OCI-LY7 (cell line): Measurements from ENCODE around the gene AP5S1. TPM values are rescaled to one million over a fixed set of nuclear protein-coding genes. Genes with fewer than 3 reads are reported as not detected.

Source experiments
- BruUV-seq: library from RNA; stranded (reverse); fragments of 400-500 nt; replicated peaks from 2 replicates; lab custom pipeline; 2021; lab: Mats Ljungman, UMichigan
- CTCF ChIA-PET: fragments of 300-600 bp; sonication (Branson Sonifier 250); formaldehyde crosslinking; loops from one replicate; lab custom pipeline; 2022; ENCODE audit warnings: antibody characterized with exemption; ENCODE audit not compliant: unreplicated experiment; lab: Charles Lee
- POLR2A ChIA-PET: fragments of 300-600 bp; sonication (Branson Sonifier 250); formaldehyde crosslinking; loops from one replicate; lab custom pipeline; 2022; ENCODE audit warnings: antibody characterized with exemption; lab: Charles Lee
- DNase-seq: peaks from one replicate; pipeline ENCODE4 v3.0.0-alpha.2; 2015; ENCODE audit warnings: low spot score
- H2AFZ ChIP-seq: fragments of 200-600 bp; sonication (generic), shearing (Covaris generic); 2 replicates; pipeline ENCODE4 v1.6.1; 2014; ENCODE audit warnings: mild to moderate bottlenecking, antibody characterized with exemption, low read length, moderate library complexity
- H3K27ac ChIP-seq: fragments of 200-600 bp; sonication (generic); 2 replicates; pipeline ENCODE4 v1.5.1; 2014; ENCODE audit warnings: mixed run types, low read depth, mild to moderate bottlenecking, moderate library complexity, low read length, inconsistent platforms; ENCODE audit not compliant: poor library complexity, severe bottlenecking
- H3K36me3 ChIP-seq: fragments of 200-600 bp; sonication (generic); 2 replicates; pipeline ENCODE4 v1.6.1; 2014; ENCODE audit warnings: mild to moderate bottlenecking, antibody characterized with exemption, low read length, moderate library complexity, mixed read lengths; ENCODE audit not compliant: insufficient read depth
- H3K4me1 ChIP-seq: fragments of 200-600 bp; sonication (generic); 2 replicates; pipeline ENCODE4 v1.5.1; 2014; ENCODE audit warnings: mild to moderate bottlenecking, low read length; ENCODE audit not compliant: insufficient read depth, poor library complexity, severe bottlenecking
- H3K4me2 ChIP-seq: fragments of 200-600 bp; sonication (generic); 2 replicates; pipeline ENCODE4 v1.6.1; 2014; ENCODE audit warnings: mild to moderate bottlenecking, low read length
- H3K4me3 ChIP-seq: fragments of 200-600 bp; sonication (generic); 2 replicates; pipeline ENCODE4 v1.5.1; 2014; ENCODE audit warnings: mild to moderate bottlenecking, low read depth, low read length; ENCODE audit not compliant: poor library complexity, severe bottlenecking
- H3K79me2 ChIP-seq: fragments of 200-600 bp; sonication (generic); 2 replicates; pipeline ENCODE4 v1.6.1; 2016; ENCODE audit warnings: low read depth, mild to moderate bottlenecking, low read length, moderate library complexity, mixed read lengths; ENCODE audit not compliant: insufficient read depth
- H3K9me2 ChIP-seq: fragments of 200-600 bp; sonication (generic); 2 replicates; pipeline ENCODE4 v1.6.1; 2016; ENCODE audit warnings: mild to moderate bottlenecking, low read length, mixed read lengths; ENCODE audit not compliant: insufficient read depth
- H3K9me3 ChIP-seq: fragments of 200-600 bp; sonication (generic); 2 replicates; pipeline ENCODE4 v1.6.1; 2014; ENCODE audit warnings: mild to moderate bottlenecking, mixed run types, low read length, mixed read lengths
- H4K20me1 ChIP-seq: fragments of 200-600 bp; sonication (generic); 2 replicates; pipeline ENCODE4 v1.6.1; 2014; ENCODE audit warnings: mild to moderate bottlenecking, antibody characterized with exemption, low read length, moderate library complexity, mixed read lengths; ENCODE audit not compliant: insufficient read depth
- EZH2phosphoT487 ChIP-seq: fragments of 200-600 bp; sonication (generic); IDR thresholded peaks from 2 replicates; pipeline ENCODE4 v1.6.1; 2018; ENCODE audit warnings: low read depth, borderline replicate concordance, mild to moderate bottlenecking, mixed run types, antibody characterized with exemption, low read length, moderate library complexity, mixed read lengths
- intact Hi-C: fragments of 100-400 bp; cut with micrococcal nuclease; formaldehyde crosslinking; loops from one replicate; pipeline ENCODE4 v1.10.0; 2022; ENCODE audit not compliant: unreplicated experiment
- total RNA-seq, 2 experiments: library from RNA; depleted of rRNA in 1 of 2; stranded (reverse); fragments of >200 nt in 1 of 2; shearing (Covaris generic) in 1 of 2; gene quantifications; 2 replicates each; pipeline ENCODE4 v1.2.3, GENCODE V29; 2014 to 2022
- TF ChIP-seq, protein P1 (sequence below): fragments of 200-600 bp; sonication (generic); conservative IDR thresholded peaks from 2 replicates; pipeline ENCODE4 v1.5.1; 2014; ENCODE audit warnings: mild to moderate bottlenecking, antibody characterized with exemption, low read length, moderate library complexity, mixed read lengths

The AP5S1 gene
- total RNA-seq, 2 experiments from 2014 or later, result 9.8 to 12.1 TPM

DNA sequence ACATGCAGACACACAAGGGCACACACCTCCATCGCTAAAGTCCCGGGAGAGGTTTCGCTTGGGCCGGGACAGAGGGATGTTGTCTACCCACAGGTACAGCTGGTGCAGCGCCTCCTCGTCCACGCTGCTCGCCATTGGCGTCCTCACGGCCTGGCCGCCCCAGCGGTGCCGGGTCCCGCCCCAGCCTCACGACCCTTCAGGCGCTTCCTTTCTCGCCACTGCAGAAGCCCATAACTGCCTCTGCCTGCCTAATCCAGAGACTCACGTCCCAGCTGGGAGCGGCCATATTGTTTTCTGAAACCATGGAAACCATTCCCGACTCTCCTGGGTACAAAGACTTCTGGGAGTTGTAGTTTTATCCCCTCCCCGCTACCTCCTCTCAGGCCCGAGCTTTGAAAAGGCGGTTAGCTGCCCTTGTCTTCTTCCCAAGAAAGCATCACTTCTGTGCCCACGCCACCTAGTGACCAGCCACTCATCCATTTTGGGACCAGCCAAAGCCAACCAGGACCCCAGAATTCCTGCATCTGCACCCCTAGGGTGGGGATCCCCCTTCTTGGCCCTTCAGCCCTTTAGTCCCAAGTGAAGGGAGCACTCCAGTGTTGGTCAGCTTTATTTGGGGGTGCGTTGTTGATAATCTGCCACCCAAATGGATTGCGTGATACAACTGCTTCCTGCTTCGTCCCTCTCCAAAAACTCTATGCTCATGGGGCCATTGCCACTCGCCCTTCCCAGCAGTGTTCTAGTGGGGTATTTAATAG lies 39.0 kb upstream of the AP5S1 start, which contains the start of gene SPEF1:
Gene SPEF1 (minus strand): TSS at position 296 of the 758 bp plus-strand sequence. CDS start 161 bp downstream, at position 135.
- H3K9me2 ChIP-seq, result no peaks in the 10 kb centered on the region
- no peaks in the 10 kb centered on the region; the same call in 1 of the 2 replicates for H4K20me1 ChIP-seq
- H3K79me2 ChIP-seq, result peaks cover 9% of the 10 kb centered on the region; the same call in 1 of the 2 replicates
- no TSS peak for BruUV-seq
- peaks cover 20% of the 10 kb centered on the region for H3K4me1 ChIP-seq
- DNase-seq, result peak; percentile 82
- peak within 1 kb of the TSS; percentile 83 for H3K4me2 ChIP-seq
- ChIA-PET POLR2A (interaction anchor here (0.5 to 1.5 kb wide), 2 partner anchors 13 to 115 kb away, joined by 3 to 4 read pairs; partner anchors contain the start of gene ADISSP), CTCF (no interaction called here)
- no peak within 1 kb of the TSS for H2AFZ ChIP-seq
- no peaks in the 10 kb centered on the region; the same call in 1 of the 2 replicates for H3K36me3 ChIP-seq
- H3K9me3 ChIP-seq, result no peaks in the 10 kb centered on the region
- intact Hi-C loops, result loop anchor here (5.0 kb wide), 1 partner anchor 64 kb away; no protein-coding TSS in a partner anchor
- peak within 1 kb of the TSS; percentile 63 for H3K4me3 ChIP-seq
- H3K27ac ChIP-seq, result no peak within 1 kb of the TSS
- no peak for TF ChIP-seq EZH2phosphoT487
- TF ChIP-seq, protein P1, sequence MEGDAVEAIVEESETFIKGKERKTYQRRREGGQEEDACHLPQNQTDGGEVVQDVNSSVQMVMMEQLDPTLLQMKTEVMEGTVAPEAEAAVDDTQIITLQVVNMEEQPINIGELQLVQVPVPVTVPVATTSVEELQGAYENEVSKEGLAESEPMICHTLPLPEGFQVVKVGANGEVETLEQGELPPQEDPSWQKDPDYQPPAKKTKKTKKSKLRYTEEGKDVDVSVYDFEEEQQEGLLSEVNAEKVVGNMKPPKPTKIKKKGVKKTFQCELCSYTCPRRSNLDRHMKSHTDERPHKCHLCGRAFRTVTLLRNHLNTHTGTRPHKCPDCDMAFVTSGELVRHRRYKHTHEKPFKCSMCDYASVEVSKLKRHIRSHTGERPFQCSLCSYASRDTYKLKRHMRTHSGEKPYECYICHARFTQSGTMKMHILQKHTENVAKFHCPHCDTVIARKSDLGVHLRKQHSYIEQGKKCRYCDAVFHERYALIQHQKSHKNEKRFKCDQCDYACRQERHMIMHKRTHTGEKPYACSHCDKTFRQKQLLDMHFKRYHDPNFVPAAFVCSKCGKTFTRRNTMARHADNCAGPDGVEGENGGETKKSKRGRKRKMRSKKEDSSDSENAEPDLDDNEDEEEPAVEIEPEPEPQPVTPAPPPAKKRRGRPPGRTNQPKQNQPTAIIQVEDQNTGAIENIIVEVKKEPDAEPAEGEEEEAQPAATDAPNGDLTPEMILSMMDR, result peak; percentile 68

GRCh38 chr20:3782597-3782996 lies 37.8 kb upstream of the AP5S1 start:
- ChIA-PET POLR2A (interaction anchor here (0.7 kb wide), 1 partner anchor 165 kb away, joined by 3 read pairs; no protein-coding TSS in a partner anchor), CTCF (no interaction called here)
- H3K36me3 ChIP-seq, result no peaks in the 10 kb centered on the region; the same call in 1 of the 2 replicates
- H2AFZ ChIP-seq, result no peak overlapping the region
- no peak for DNase-seq
- no peaks in the 10 kb centered on the region for H3K9me2 ChIP-seq
- H3K4me3 ChIP-seq, result no peak overlapping the region
- TF ChIP-seq, protein P1, result no peak
- no peak for TF ChIP-seq EZH2phosphoT487
- no TSS peak for BruUV-seq
- no peaks in the 10 kb centered on the region; the same call in 1 of the 2 replicates for H4K20me1 ChIP-seq
- H3K27ac ChIP-seq, result no peak overlapping the region
- H3K9me3 ChIP-seq, result no peaks in the 10 kb centered on the region
- intact Hi-C loops, result loop anchor here (5.0 kb wide), 1 partner anchor 65 kb away; no protein-coding TSS in a partner anchor
- peaks cover 24% of the 10 kb centered on the region for H3K4me1 ChIP-seq
- peaks cover 15% of the 10 kb centered on the region; the same call in 1 of the 2 replicates for H3K79me2 ChIP-seq
- no peak overlapping the region for H3K4me2 ChIP-seq
